Ishikawa (cell line): ENCODE results near the gene DTD1.

ENCODE experiments used
- CEBPB ChIP-seq: IDR thresholded peaks from 2 replicates; pipeline ENCODE4 v1.6.1; 2012
- CREB1 ChIP-seq: IDR thresholded peaks from 2 replicates; pipeline ENCODE4 v1.6.1; 2012; ENCODE audit warnings: low read depth
- EGR1 ChIP-seq: IDR thresholded peaks from 2 replicates; pipeline ENCODE4 v1.6.1; 2012
- EP300 ChIP-seq: IDR thresholded peaks from 2 replicates; pipeline ENCODE4 v1.6.1; 2012; ENCODE audit warnings: borderline replicate concordance
- FOXM1 ChIP-seq: IDR thresholded peaks from 2 replicates; pipeline ENCODE4 v1.6.1; 2012; ENCODE audit warnings: low read depth, borderline replicate concordance
- MAX ChIP-seq: IDR thresholded peaks from 2 replicates; pipeline ENCODE4 v1.6.1; 2012
- NFIC ChIP-seq: IDR thresholded peaks from 2 replicates; pipeline ENCODE4 v1.6.1; 2012
- RAD21 ChIP-seq: IDR thresholded peaks from 2 replicates; pipeline ENCODE4 v1.6.1; 2012; ENCODE audit warnings: low read depth
- REST ChIP-seq: IDR thresholded peaks from 2 replicates; pipeline ENCODE4 v1.6.1; 2012; ENCODE audit warnings: low read depth, mild to moderate bottlenecking
- TAF1 ChIP-seq: IDR thresholded peaks from 2 replicates; pipeline ENCODE4 v1.6.1; 2012; ENCODE audit warnings: low read depth, mild to moderate bottlenecking
- TCF12 ChIP-seq: IDR thresholded peaks from 2 replicates; pipeline ENCODE4 v1.6.1; 2012; ENCODE audit warnings: low read depth
- TEAD4 ChIP-seq: IDR thresholded peaks from 2 replicates; pipeline ENCODE4 v1.6.1; 2012
- YY1 ChIP-seq: IDR thresholded peaks from 2 replicates; pipeline ENCODE4 v1.6.1; 2012; ENCODE audit warnings: low read depth
- ZBTB7A ChIP-seq: IDR thresholded peaks from 2 replicates; pipeline ENCODE4 v1.6.1; 2012; ENCODE audit warnings: low read depth
- TF ChIP-seq, protein P1 (sequence below): IDR thresholded peaks from 2 replicates; pipeline ENCODE4 v1.6.1; 2012

DTD1 gene

DNA sequence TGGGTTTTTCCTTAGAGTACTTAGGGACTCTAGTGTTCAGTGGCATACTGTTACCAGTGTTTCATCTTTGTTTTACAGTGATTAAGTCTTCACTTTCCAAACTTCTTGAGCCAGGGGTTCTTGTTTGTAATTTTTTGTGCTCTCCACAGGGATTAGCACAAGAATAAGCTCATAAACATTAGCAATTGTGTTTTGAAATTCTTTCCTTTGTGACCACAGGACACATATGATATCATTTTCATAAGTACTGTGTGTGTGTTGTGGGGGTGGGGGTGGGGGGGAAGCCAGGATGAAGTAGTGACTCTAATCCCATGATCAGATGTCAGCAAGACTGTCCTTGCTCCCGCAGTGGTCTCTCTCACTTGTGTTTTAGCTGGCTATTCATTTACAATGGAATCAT lies 124.3 kb downstream of the DTD1 start:
- TF ChIP-seq TAF1 (no peak), EGR1 (no peak), NFIC (no peak), CREB1 (no peak), YY1 (no peak), MAX (no peak)
- TF ChIP-seq, protein P1, sequence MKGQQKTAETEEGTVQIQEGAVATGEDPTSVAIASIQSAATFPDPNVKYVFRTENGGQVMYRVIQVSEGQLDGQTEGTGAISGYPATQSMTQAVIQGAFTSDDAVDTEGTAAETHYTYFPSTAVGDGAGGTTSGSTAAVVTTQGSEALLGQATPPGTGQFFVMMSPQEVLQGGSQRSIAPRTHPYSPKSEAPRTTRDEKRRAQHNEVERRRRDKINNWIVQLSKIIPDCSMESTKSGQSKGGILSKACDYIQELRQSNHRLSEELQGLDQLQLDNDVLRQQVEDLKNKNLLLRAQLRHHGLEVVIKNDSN = no peak

DNA sequence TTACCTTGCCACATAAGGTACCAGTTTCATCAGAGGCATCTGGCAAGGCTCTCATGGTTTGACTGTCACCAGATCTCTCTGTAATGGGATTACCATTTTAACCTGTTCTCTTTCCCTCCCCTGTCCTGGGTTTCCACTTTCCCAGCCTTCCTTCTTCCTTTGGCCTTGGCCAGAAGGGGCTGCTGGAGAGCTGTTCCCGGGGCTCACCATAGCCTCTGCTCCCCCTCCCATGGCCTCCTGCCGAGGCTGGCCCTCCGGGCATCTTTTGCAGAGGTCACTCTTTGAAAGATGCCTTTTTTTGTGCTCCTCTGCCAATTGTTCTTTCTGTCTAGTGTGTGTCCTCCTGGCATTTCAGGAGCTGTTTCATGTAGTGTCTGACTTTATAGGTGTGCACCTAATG lies 125.0 kb downstream of the DTD1 start:
- no peak for TF ChIP-seq CEBPB
- no peak for TF ChIP-seq EGR1
- TF ChIP-seq, protein P1 = no peak

GRCh38 chr20:18715564-18715963 lies 127.7 kb downstream of the DTD1 start:
- no peak for TF ChIP-seq CREB1
- TF ChIP-seq, protein P1 = no peak
- no peak for TF ChIP-seq TAF1
- TF ChIP-seq TEAD4 = no peak
- TF ChIP-seq ZBTB7A = no peak
- TF ChIP-seq TCF12 = no peak
- TF ChIP-seq YY1 = no peak
- TF ChIP-seq RAD21 = no peak
- TF ChIP-seq NFIC = no peak
- TF ChIP-seq EP300 = no peak
- TF ChIP-seq EGR1 = no peak

DNA sequence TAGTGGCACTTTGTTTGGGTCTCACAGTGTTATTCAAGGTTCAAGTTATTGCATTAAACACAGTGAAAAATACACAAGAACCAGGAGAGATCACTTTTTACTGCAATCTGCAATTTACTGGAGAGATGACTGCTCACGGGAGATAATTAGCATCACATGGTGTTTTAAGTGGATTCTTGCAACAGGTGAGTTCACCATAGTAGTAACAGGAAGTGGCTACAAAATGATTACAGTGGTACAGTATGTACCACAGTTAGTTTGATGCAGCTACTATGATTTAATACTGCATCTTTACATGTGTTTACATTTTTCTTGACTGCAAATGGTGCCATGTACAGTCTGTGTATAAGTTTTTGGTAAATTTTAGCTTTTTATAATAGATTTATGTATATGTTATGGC lies 129.2 kb downstream of the DTD1 start:
- TF ChIP-seq RAD21 (no peak), CREB1 (no peak), EP300 (no peak), CEBPB (no peak), FOXM1 (no peak), TAF1 (no peak), TEAD4 (no peak), EGR1 (no peak), TCF12 (no peak), REST (no peak), ZBTB7A (no peak), NFIC (no peak), MAX (no peak), YY1 (no peak)
- TF ChIP-seq, protein P1 = no peak

GRCh38 chr20:18718129-18718528 lies 130.3 kb downstream of the DTD1 start:
- TF ChIP-seq, protein P1 = no peak
- TF ChIP-seq EGR1 = no peak

DNA sequence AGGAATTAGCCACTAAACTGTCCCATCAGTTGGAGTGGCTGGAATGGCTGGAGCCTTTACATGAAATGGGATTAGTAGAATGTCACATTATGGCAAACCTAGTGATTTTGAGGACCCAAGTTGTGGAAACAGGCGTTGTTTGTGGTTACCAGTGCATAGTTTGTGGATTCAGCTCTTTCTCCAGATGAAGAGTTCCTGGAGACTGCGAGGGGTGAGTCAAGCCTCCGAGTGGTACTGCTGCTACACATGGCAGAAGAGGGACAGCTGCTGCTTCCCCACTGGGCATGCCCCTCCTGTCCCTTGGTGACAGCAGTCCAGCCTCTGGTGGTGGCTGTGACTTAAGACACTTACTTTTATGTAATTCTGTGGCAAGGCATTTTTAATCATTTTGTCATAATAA lies 131.6 kb downstream of the DTD1 start:
- TF ChIP-seq EGR1 (no peak), TAF1 (no peak), ZBTB7A (no peak), CREB1 (no peak), MAX (no peak), FOXM1 (no peak), YY1 (no peak), NFIC (no peak)

GRCh38 chr20:18721551-18722115 lies 133.8 kb downstream of the DTD1 start:
- no peak for TF ChIP-seq TCF12
- TF ChIP-seq, protein P1 = no peak
